PC-9 (cell line): ENCODE results near the gene MRPL55. TPM values are rescaled to one million over a fixed set of nuclear protein-coding genes. Genes with fewer than 3 reads are reported as not detected.

Experiments
- BruUV-seq: library from RNA; stranded (reverse); fragments of 400-500 nt; replicated peaks from 2 replicates; lab custom pipeline; 2021; lab: Mats Ljungman, UMichigan
- CTCF ChIA-PET: fragments of 300-600 bp; sonication (Branson Sonifier 250); formaldehyde crosslinking; loops from one replicate; lab custom pipeline; 2022; ENCODE audit warnings: antibody characterized with exemption; lab: Charles Lee
- POLR2A ChIA-PET: fragments of 300-600 bp; sonication (Branson Sonifier 250); formaldehyde crosslinking; loops from one replicate; lab custom pipeline; 2022; ENCODE audit warnings: antibody characterized with exemption; ENCODE audit not compliant: unreplicated experiment; lab: Charles Lee
- DNase-seq, 2 experiments: peaks; one replicate each; pipeline versions ENCODE4 v3.0.0 to v3.0.0-alpha.2; 2015 to 2022; ENCODE audit warnings: mixed read lengths in 1 of 2
- H2AFZ ChIP-seq: fragments of 200-600 bp; sonication (generic); 2 replicates; pipeline ENCODE4 v1.8.1; 2017; ENCODE audit warnings: antibody characterized with exemption
- H3F3A ChIP-seq: fragments of 200-600 bp; sonication (generic); 2 replicates; pipeline ENCODE4 v1.8.1; 2017; ENCODE audit warnings: antibody characterized with exemption, mild to moderate bottlenecking, low read depth; ENCODE audit not compliant: insufficient read depth
- H3K27ac ChIP-seq: fragments of 200-600 bp; sonication (generic); 2 replicates; pipeline ENCODE4 v1.6.1; 2016; ENCODE audit warnings: mixed run types
- H3K27me3 ChIP-seq: fragments of 200-600 bp; sonication (generic); 2 replicates; pipeline ENCODE4 v1.6.1; 2016; ENCODE audit warnings: low read depth, mixed run types; ENCODE audit not compliant: insufficient read depth
- H3K36me3 ChIP-seq: fragments of 200-600 bp; sonication (generic); 2 replicates; pipeline ENCODE4 v1.6.1; 2016; ENCODE audit warnings: low read depth, mixed run types
- H3K4me1 ChIP-seq: fragments of 200-600 bp; sonication (generic); replicated peaks from 2 replicates; pipeline ENCODE4 v1.6.1; 2016; ENCODE audit warnings: mixed run types; ENCODE audit not compliant: insufficient read depth
- H3K4me2 ChIP-seq: fragments of 200-600 bp; sonication (generic); 2 replicates; pipeline ENCODE4 v1.6.1; 2017; ENCODE audit warnings: mixed run types
- H3K4me3 ChIP-seq: fragments of 200-600 bp; sonication (generic); 2 replicates; pipeline ENCODE4 v1.6.1; 2016; ENCODE audit warnings: mixed run types
- H3K79me2 ChIP-seq: fragments of 200-600 bp; sonication (generic); 2 replicates; pipeline ENCODE4 v1.6.1; 2017; ENCODE audit warnings: low read depth, mixed run types
- H3K9me2 ChIP-seq: fragments of 200-600 bp; sonication (generic); 2 replicates; pipeline ENCODE4 v1.8.1; 2017; ENCODE audit warnings: mild to moderate bottlenecking; ENCODE audit not compliant: insufficient read depth
- H3K9me3 ChIP-seq: fragments of 200-600 bp; sonication (generic); 2 replicates; pipeline ENCODE4 v1.8.1; 2016; ENCODE audit warnings: low read depth; ENCODE audit not compliant: insufficient read depth
- H4K20me1 ChIP-seq: fragments of 200-600 bp; sonication (generic); 2 replicates; pipeline ENCODE4 v1.8.1; 2017; ENCODE audit not compliant: insufficient read depth
- CTCF ChIP-seq: fragments of 200-600 bp; sonication (generic); conservative IDR thresholded peaks from 2 replicates; pipeline ENCODE4 v1.6.1; 2017; ENCODE audit warnings: mixed run types, antibody characterized with exemption, mild to moderate bottlenecking, moderate library complexity
- EZH2 ChIP-seq: fragments of 200-600 bp; sonication (generic); IDR thresholded peaks from 2 replicates; pipeline ENCODE4 v1.8.0; 2017; ENCODE audit warnings: antibody characterized with exemption, low read depth
- intact Hi-C: fragments of 100-400 bp; cut with micrococcal nuclease; formaldehyde crosslinking; loops from one replicate; pipeline ENCODE4 v1.10.0; 2022; ENCODE audit not compliant: unreplicated experiment
- microRNA-seq: library from miRNA; unstranded; fragments of <30 nt; microRNA quantifications from one replicate; pipeline ENCODE4 v1.2.0, GENCODE V29; 2021; ENCODE audit warnings: borderline number of aligned reads, borderline replicate concordance
- total RNA-seq: library from RNA; stranded (reverse); gene quantifications from 2 replicates; pipeline ENCODE4 v1.2.3, GENCODE V29; 2021

The MRPL55 gene
- total RNA-seq, 1 experiment from 2014 or later, result 81.0 TPM

- Histone ChIP-seq H4K20me1 (no peaks in the 10 kb centered on the region), H3K4me2 (no peak overlapping the region), H2AFZ (no peak overlapping the region), H3K9me2 (no peaks in the 10 kb centered on the region), H3K9me3 (no peaks in the 10 kb centered on the region), H3K4me3 (no peak overlapping the region), H3K79me2 (no peaks in the 10 kb centered on the region), H3F3A (peaks cover 30% of the 10 kb centered on the region), H3K36me3 (no peaks in the 10 kb centered on the region), H3K4me1 (peaks cover 22% of the 10 kb centered on the region), H3K27ac (no peak overlapping the region), H3K27me3 (no peaks in the 10 kb centered on the region)
- ChIA-PET POLR2A (interaction anchor here (0.6 kb wide), 1 partner anchor 8 kb away, joined by 6 read pairs; no protein-coding TSS in a partner anchor), CTCF (interaction anchor here (0.6 kb wide), 1 partner anchor 52 kb away, joined by 3 read pairs; the partner anchor contains the start of gene WNT3A)
- BruUV-seq, result no TSS peak
- no peak for TF ChIP-seq EZH2
- TF ChIP-seq CTCF, result no peak
- DNase-seq, result no peak
- intact Hi-C loops, result no loop called here
Measured at GRCh38 chr1:228058172-228058948, 50.7 kb downstream of the MRPL55 start.

Small RNA genes within 50 kb of the gene (microRNA-seq; reads per million reads assigned to microRNA genes)
- gene MIR3620, result 10.1 reads per million, percentile 17 among the genes with 10 or more reads in this experiment

Other genes with a start within 250 kb of the MRPL55 start
- 42.2 and 42.4 TPM in 2 replicates for gene WNT9A, start 161.4 kb downstream of the MRPL55 start, total RNA-seq
- 0.24 and 0.53 TPM in 2 replicates for gene WNT3A, start 102.3 kb downstream of the MRPL55 start, total RNA-seq
- 431 and 595 TPM in 2 replicates for gene ARF1, start 26.6 kb downstream of the MRPL55 start, total RNA-seq
- gene C1orf35, start 6.0 kb downstream of the MRPL55 start, total RNA-seq, result 26.4 and 37.6 TPM in 2 replicates
- 239 and 278 TPM in 2 replicates for gene GUK1, start 31.0 kb upstream of the MRPL55 start, total RNA-seq
- 2.1 and 3.4 TPM in 2 replicates for gene GJC2, start 40.6 kb upstream of the MRPL55 start, total RNA-seq
- gene IBA57, start 56.5 kb upstream of the MRPL55 start, total RNA-seq, result 7.8 and 13.8 TPM in 2 replicates
- gene OBSCN, start 98.7 kb upstream of the MRPL55 start, total RNA-seq, result 62.9 and 91.7 TPM in 2 replicates